ENCODE measurements around the gene ZNF689. TPM values are rescaled to one million over a fixed set of nuclear protein-coding genes. Genes with fewer than 3 reads are reported as not detected.

Gene ZNF689
- total and polyA plus RNA-seq, 2 of the 4 experiments (the other 2 are of a cell fraction), result 2.7 to 2.9 TPM

DNA sequence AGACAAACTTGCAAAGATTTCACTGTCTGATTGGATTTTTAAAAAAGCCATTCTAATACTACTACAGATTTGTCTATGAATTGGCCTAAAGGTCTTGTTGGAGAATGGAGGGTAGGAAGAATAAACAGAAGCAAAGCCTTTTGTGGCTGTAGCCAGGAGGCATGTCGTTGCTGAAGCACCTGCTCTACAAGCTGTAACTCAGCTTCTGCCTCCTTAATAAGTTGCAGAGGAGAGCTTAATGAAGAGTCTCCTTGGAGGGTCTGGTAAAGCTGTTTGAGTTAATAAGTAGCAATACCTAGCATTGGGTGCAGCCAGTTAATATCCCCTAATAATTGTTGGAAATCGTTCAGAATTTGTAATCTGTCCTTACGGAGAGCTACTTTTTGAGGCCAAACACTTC, 10.0 kb upstream of the ZNF689 start:
- Histone ChIP-seq H3K9me1 (ENCODE audit: insufficient read depth, low read length) (no peaks in the 10 kb centered on the region), H4K91ac (ENCODE audit: insufficient read depth, low read depth, low read length) (no peak overlapping the region), H3K56ac (ENCODE audit: extremely low read depth, insufficient read depth, low read length) (no peak overlapping the region), H3K79me1 (ENCODE audit: low read depth in 1 of 2, low read length in 2 of 2) (no peaks in the 10 kb centered on the region), H4K8ac (ENCODE audit: low read depth in 2 of 2, low read length in 2 of 2) (no peak overlapping the region), H3K9me3 (ENCODE audit: control insufficient read depth, insufficient read depth, low read length) (peaks cover 8% of the 10 kb centered on the region; the same call in 1 of the 2 replicates), H2BK120ac (ENCODE audit: low read depth, low read length) (no peak overlapping the region), H4K5ac (ENCODE audit: low read depth, low read length) (no peak overlapping the region), H3K4me3 (ENCODE audit: insufficient read depth, low read depth, low read length) (no peak overlapping the region), H3K4me1 (ENCODE audit: control insufficient read depth, insufficient read depth, low read length) (no peaks in the 10 kb centered on the region), H2BK5ac (ENCODE audit: low read depth, low read length, poor library complexity, severe bottlenecking) (no peak overlapping the region), H3K14ac (replicated peaks; ENCODE audit: low read depth, low read length) (no peak overlapping the region), H2AK5ac (ENCODE audit: low read depth, low read length) (no peak overlapping the region), H3K18ac (ENCODE audit: low read depth, low read length) (no peak overlapping the region), H3K27me3 (ENCODE audit: control insufficient read depth, insufficient read depth, low read length) (peaks cover 15% of the 10 kb centered on the region), H4K20me1 (ENCODE audit: insufficient read depth, low read length) (no peaks in the 10 kb centered on the region), H3K4me2 (ENCODE audit: low read depth, low read length) (no peak overlapping the region), H2BK20ac (ENCODE audit: low read depth, low read length) (no peak overlapping the region), H3K9ac (ENCODE audit: low read depth, low read length) (no peak overlapping the region), H3K4ac (ENCODE audit: low read depth, low read length) (no peak overlapping the region), H2AFZ (replicated peaks; ENCODE audit: low read length, poor library complexity) (no peak overlapping the region), H2AK9ac (replicated peaks; ENCODE audit: low read depth, low read length, poor library complexity) (no peak overlapping the region), H3K27ac (ENCODE audit: insufficient read depth, low read length) (no peak overlapping the region), H3K36me3 (ENCODE audit: control insufficient read depth, insufficient read depth, low read length) (no peaks in the 10 kb centered on the region), H2BK15ac (ENCODE audit: low read depth, low read length) (no peak overlapping the region), H3K23ac (ENCODE audit: low read depth, low read length) (no peak overlapping the region)
- ATAC-seq (ENCODE audit: low read depth) (no peak), DNase-seq (no peak)
- no CpG with 5 or more reads among the region's 3 CpGs for WGBS, 2 experiments (ENCODE audit: extremely low coverage in 2 of 2, insufficient read length in 1 of 2)
- dilution Hi-C loops (cut with HindIII; ENCODE audit: low sequenced_read_pairs, unreplicated experiment) (no loop called here), intact Hi-C loops (cut with micrococcal nuclease) (no loop called here), in situ Hi-C loops (cut with MboI; ENCODE audit: low sequenced_read_pairs) (no loop called here)
- no TSS peak for BruUV-seq (replicated peaks)
- ChIA-PET POLR2A (ENCODE audit: unreplicated experiment) (no interaction called here), CTCF (no interaction called here)
- no peak for TF ChIP-seq CEBPB (IDR thresholded peaks at IDR 0.05; ENCODE audit: low read depth, low read length)

Measured in IMR-90 (cell line).